Endothelial cell of umbilical vein (primary cell): ENCODE measurements around the gene CRTAP. TPM values are rescaled to one million over a fixed set of nuclear protein-coding genes. Genes with fewer than 3 reads are reported as not detected.

Experiments
- BruUV-seq: library from RNA; stranded (reverse); fragments of 400-500 nt; replicated peaks from 2 replicates; lab custom pipeline; 2021; lab: Mats Ljungman, UMichigan
- CTCF ChIA-PET: fragments of 300-600, 350-600 bp; sonication (Branson Sonifier 250); formaldehyde crosslinking; loops from one replicate; lab custom pipeline; 2021; ENCODE audit warnings: antibody characterized with exemption, inconsistent platforms; lab: Charles Lee
- POLR2A ChIA-PET: fragments of 300-600, 350-600 bp; sonication (Branson Sonifier 250); formaldehyde crosslinking; loops from one replicate; lab custom pipeline; 2021; ENCODE audit warnings: antibody characterized with exemption, inconsistent platforms; lab: Charles Lee
- DNase-seq: peaks from one replicate; pipeline ENCODE4 v3.0.0-alpha.2; 2011; ENCODE audit warnings: low read depth, low spot score
- FAIRE-seq: peaks from 2 replicates; lab custom pipeline; 2011; peaks lifted over from hg19 to GRCh38; lab: Jason Lieb, UNC
- H2AFZ ChIP-seq: 2 replicates; pipeline ENCODE4 v1.6.0; 2012; ENCODE audit warnings: low read depth, low read length, control low read depth, inconsistent platforms
- H3K27ac ChIP-seq: 2 replicates; pipeline ENCODE4 v1.5.1; 2011; ENCODE audit warnings: low read depth, mild to moderate bottlenecking, control low read depth, low read length, moderate library complexity; ENCODE audit not compliant: insufficient read depth
- H3K27me3 ChIP-seq, 2 experiments: 2 replicates each; pipeline versions ENCODE4 v1.6.0 to v1.6.1; 2011; ENCODE audit warnings: low read length in 2 of 2, mixed read lengths in 1 of 2; ENCODE audit not compliant: control insufficient read depth in 2 of 2, insufficient read depth in 2 of 2
- H3K36me3 ChIP-seq, 2 experiments: 2 replicates in 1 of 2; 3 replicates in 1 of 2; pipeline ENCODE4 v1.5.1; 2011; ENCODE audit warnings: low read length in 2 of 2, mild to moderate bottlenecking in 1 of 2, moderate library complexity in 1 of 2; ENCODE audit not compliant: control insufficient read depth in 2 of 2, insufficient read depth in 2 of 2; ENCODE audit errors: extremely low read depth in 1 of 2
- H3K4me1 ChIP-seq: 3 replicates; pipeline ENCODE4 v1.5.1; 2011; ENCODE audit warnings: mild to moderate bottlenecking, low read length; ENCODE audit not compliant: control insufficient read depth, insufficient read depth; ENCODE audit errors: extremely low read depth
- H3K4me2 ChIP-seq: 2 replicates; pipeline ENCODE4 v1.6.1; 2011; ENCODE audit warnings: low read length, control low read depth, mixed read lengths; ENCODE audit not compliant: insufficient read depth
- H3K4me3 ChIP-seq, 3 experiments: fragments of 200-600 bp in 1 of 3; sonication (generic), shearing (Covaris generic) in 1 of 3; replicated peaks in 1 of 3; 2 replicates each; pipeline ENCODE4 v1.5.1; 2011 to 2016; ENCODE audit warnings: control low read depth in 3 of 3, low read length in 3 of 3, mild to moderate bottlenecking in 2 of 3, inconsistent platforms in 1 of 3, low read depth in 1 of 3, moderate library complexity in 1 of 3; ENCODE audit not compliant: insufficient read depth in 1 of 3
- H3K79me2 ChIP-seq: 2 replicates; pipeline ENCODE4 v1.6.0; 2012; ENCODE audit warnings: low read length, inconsistent platforms; ENCODE audit not compliant: control insufficient read depth, insufficient read depth
- H3K9ac ChIP-seq: replicated peaks from 2 replicates; pipeline ENCODE3; 2011; ENCODE audit warnings: low read length, control low read depth; ENCODE audit not compliant: insufficient read depth; ENCODE audit errors: extremely low read depth
- H3K9me1 ChIP-seq: replicated peaks from 3 replicates; pipeline ENCODE4 v1.6.0; 2011; ENCODE audit warnings: mild to moderate bottlenecking, low read length; ENCODE audit not compliant: control insufficient read depth, insufficient read depth; ENCODE audit errors: extremely low read depth
- H3K9me3 ChIP-seq: replicated peaks from 2 replicates; pipeline ENCODE4 v1.5.1; 2012; ENCODE audit warnings: low read length, inconsistent platforms; ENCODE audit not compliant: control insufficient read depth, insufficient read depth
- H4K20me1 ChIP-seq: replicated peaks from 2 replicates; pipeline ENCODE3; 2011; ENCODE audit warnings: mild to moderate bottlenecking, low read length; ENCODE audit not compliant: control insufficient read depth, insufficient read depth; ENCODE audit errors: extremely low read depth
- CTCF ChIP-seq, 2 donors: IDR thresholded peaks; 1 replicate in 1 of 2; 2 replicates in 1 of 2; pipeline ENCODE4 v1.5.1; 2011; ENCODE audit warnings: low read length in 2 of 2, mild to moderate bottlenecking in 2 of 2, moderate library complexity in 2 of 2, control low read depth in 1 of 2, inconsistent platforms in 1 of 2, low read depth in 1 of 2; ENCODE audit not compliant: insufficient read depth in 1 of 2; ENCODE audit errors: extremely low read depth in 1 of 2
- EZH2 ChIP-seq: IDR thresholded peaks from 2 replicates; pipeline ENCODE4 v1.6.1; 2012; ENCODE audit warnings: borderline replicate concordance, low read depth, mild to moderate bottlenecking, moderate library complexity, low read length, inconsistent platforms; ENCODE audit not compliant: severe bottlenecking
- FOS ChIP-seq: IDR thresholded peaks from 2 replicates; pipeline ENCODE4 v1.6.1; 2011; ENCODE audit warnings: mild to moderate bottlenecking, low read length, moderate library complexity, borderline replicate concordance; ENCODE audit not compliant: insufficient read depth
- GATA2 ChIP-seq: IDR thresholded peaks from 2 replicates; pipeline ENCODE4 v1.7.0; 2011; ENCODE audit warnings: low read depth, mild to moderate bottlenecking, moderate library complexity, mixed read lengths, low read length; ENCODE audit not compliant: insufficient read length, insufficient read depth
- JUN ChIP-seq: IDR thresholded peaks from 2 replicates; pipeline ENCODE4 v1.6.1; 2011; ENCODE audit warnings: borderline replicate concordance, low read depth; ENCODE audit not compliant: insufficient read length, insufficient read depth
- MAX ChIP-seq: IDR thresholded peaks from 2 replicates; pipeline ENCODE4 v1.6.1; 2011; ENCODE audit not compliant: insufficient read depth, insufficient read length
- MYC ChIP-seq: IDR thresholded peaks from one replicate; pipeline ENCODE4 v1.6.1; 2011; ENCODE audit warnings: mild to moderate bottlenecking, low read depth, low read length
- POLR2A ChIP-seq: IDR thresholded peaks from 2 replicates; pipeline ENCODE4 v1.6.1; 2012; ENCODE audit warnings: low read depth, mild to moderate bottlenecking, control low read depth, low read length
- POLR2AphosphoS5 ChIP-seq: IDR thresholded peaks from 2 replicates; pipeline ENCODE4 v1.6.1; 2012; ENCODE audit warnings: low read depth, mild to moderate bottlenecking, control low read depth, low read length, moderate library complexity; ENCODE audit not compliant: insufficient read depth
- dilution Hi-C: fragments of 300-500 bp; cut with MboI; formaldehyde crosslinking; loops from one replicate; pipeline ENCODE4 v1.15.0; 2019; ENCODE audit warnings: low sequenced_read_pairs; ENCODE audit not compliant: extremely low pct_ligation_motif_present
- intact Hi-C: fragments of 100-400 bp; cut with micrococcal nuclease; formaldehyde crosslinking; loops from one replicate; pipeline ENCODE4 v1.10.0; 2022
- polyA plus RNA-seq, 4 experiments: library from polyadenylated mRNA; depleted of rRNA in 3 of 4; stranded (reverse) in 3 of 4; unstranded in 1 of 4; fragments of >200 nt; gene quantifications; 2 replicates each; pipeline versions ENCODE4 v1.2.1 to v1.2.3, GENCODE V29; 2011 to 2012; ENCODE audit warnings: missing spikeins in 1 of 4
- total RNA-seq: library from RNA; stranded (reverse); gene quantifications from 2 replicates; pipeline ENCODE4 v1.2.3, GENCODE V29; 2021

CRTAP gene
- total and polyA plus RNA-seq, 2 donors (not counting 3 experiments of a cell fraction or from before 2014, with no cell fraction given) = 204 to 213 TPM

- Histone ChIP-seq H3K27ac (no peak overlapping the region), H3K27me3 (peaks cover 0 to 2% of the 10 kb centered on the region in 2 experiments), H3K9me1 (no peaks in the 10 kb centered on the region), H2AFZ (no peak overlapping the region), H3K4me2 (no peak overlapping the region), H3K4me3 (no peak overlapping the region), H3K9me3 (no peaks in the 10 kb centered on the region), H3K4me1 (peaks cover 19% of the 10 kb centered on the region), H3K36me3 (no peaks in the 10 kb centered on the region), H3K9ac (no peak overlapping the region), H4K20me1 (no peaks in the 10 kb centered on the region), H3K79me2 (peaks cover 13% of the 10 kb centered on the region)
- POLR2A ChIA-PET = no interaction called here
- DNase-seq = no peak
- BruUV-seq = no TSS peak
- intact Hi-C loops (loop anchor here (5.0 kb wide), 1 partner anchor 326 kb away; no protein-coding TSS in a partner anchor), dilution Hi-C loops (no loop called here)
- TF ChIP-seq CTCF (IDR thresholded peaks at IDR 0.05; ENCODE audit: extremely low read depth in 1 of 2, insufficient read depth in 1 of 2, low read depth in 1 of 2, low read length in 2 of 2) = no peak
- TF ChIP-seq GATA2 = no peak
- TF ChIP-seq MYC = no peak
- TF ChIP-seq POLR2AphosphoS5 = no peak
- no peak for TF ChIP-seq MAX
- no peak for TF ChIP-seq POLR2A
- TF ChIP-seq FOS = no peak
- TF ChIP-seq EZH2 = no peak
- no peak for TF ChIP-seq JUN
- CTCF ChIA-PET = no interaction called here
- FAIRE-seq = no peak
These were observed 2.2 kb upstream of the CRTAP start for GRCh38 chr3:33111581-33111980.
